Activated T-helper 9 cell treated with anti-CD3 and anti-CD28 coated beads, Interleukin-2, amount 50 U/mL, for 16 hours (primary cell): ENCODE results near the gene KTN1.

Source experiments
- DNase-seq: peaks from one replicate; pipeline ENCODE4 v3.0.0-alpha.2; 2020; ENCODE audit warnings: low read depth

Gene KTN1

DNA sequence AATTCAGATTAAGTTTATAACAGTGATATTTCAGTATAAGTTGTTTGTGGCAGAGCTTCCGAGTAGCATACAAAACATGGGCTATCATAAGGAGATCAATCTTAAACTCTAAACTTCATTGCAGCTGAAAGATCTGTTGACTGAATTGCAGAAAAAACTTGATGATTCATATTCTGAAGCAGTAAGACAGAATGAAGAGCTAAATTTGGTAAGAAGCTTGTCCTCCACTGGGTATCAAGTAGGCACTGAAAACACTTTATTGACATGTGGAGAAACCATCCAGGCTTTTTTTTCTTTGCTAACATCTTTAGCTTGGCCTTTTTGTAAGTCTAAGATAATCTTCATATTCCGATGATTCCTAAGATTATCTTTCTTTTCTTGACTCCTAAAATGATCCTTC lies 93.0 kb downstream of the KTN1 start:
- DNase-seq, result no peak

DNA sequence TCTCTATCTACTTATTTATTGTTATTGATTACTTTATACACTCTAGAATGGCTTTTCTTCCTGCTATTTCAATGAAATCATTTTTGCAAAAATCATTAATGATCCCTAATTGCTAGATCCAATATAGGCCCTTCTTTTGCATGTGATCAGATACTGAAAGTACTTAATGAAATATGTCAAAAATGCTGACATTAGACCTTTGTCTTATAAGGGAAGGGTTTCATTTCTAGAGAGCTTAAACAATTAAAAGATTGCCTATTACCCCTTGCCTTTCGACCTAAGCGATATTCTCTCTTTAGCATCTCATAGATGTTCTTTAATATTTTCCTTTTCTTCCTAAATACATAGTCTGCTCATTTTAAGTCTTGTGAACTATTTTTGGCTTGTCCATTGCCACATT lies 101.1 kb downstream of the KTN1 start:
- no peak for DNase-seq

DNA sequence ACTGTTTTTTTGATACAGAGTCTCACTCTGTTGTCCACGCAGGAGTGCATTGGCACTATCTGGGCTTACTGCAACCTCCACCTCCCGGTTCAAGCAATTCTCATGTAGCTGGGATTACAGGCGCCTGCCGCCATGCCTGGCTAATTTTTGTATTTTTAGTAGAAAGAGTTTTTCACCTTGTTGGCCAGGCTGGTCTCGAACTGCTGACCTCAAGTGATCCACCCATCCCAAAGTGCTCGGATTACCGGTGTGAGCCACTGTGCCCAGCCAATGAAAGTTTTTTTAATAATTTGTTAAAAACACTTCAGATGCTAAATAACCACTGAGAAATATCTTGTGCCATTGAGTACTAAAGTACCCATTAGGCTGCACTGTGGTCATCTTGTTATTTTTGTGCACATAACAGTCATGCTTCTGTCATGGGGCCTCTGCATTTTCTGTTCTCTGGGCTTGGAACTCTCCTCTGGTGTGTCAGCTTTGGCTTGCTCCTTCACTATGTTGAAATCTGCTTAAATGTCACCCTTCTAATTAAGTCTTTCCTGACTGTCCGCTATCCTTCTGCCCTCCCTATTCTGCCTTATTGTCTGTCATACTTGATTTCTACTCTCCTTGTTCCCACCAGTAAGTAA lies 105.1 kb downstream of the KTN1 start:
- DNase-seq, result no peak

DNA sequence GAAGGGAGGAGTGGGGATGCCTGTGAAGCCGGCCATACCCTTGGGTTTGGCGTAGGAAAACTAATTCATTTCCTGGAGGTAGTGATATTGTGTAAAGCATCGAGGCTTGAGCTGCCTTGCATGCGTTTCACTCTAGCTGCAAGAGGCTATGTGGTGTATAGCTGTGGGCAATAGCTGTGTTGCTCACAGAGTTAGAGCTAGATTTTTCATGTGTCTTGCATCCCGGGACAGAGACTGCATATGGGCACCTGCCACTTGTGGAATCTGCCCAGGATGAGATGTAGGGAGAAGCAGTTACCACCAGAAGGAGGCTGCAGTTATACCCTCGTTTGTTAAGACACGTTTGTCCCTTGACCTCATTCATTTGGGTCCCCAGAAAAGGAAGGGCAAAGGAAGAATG lies 106.7 kb downstream of the KTN1 start:
- no peak for DNase-seq

DNA sequence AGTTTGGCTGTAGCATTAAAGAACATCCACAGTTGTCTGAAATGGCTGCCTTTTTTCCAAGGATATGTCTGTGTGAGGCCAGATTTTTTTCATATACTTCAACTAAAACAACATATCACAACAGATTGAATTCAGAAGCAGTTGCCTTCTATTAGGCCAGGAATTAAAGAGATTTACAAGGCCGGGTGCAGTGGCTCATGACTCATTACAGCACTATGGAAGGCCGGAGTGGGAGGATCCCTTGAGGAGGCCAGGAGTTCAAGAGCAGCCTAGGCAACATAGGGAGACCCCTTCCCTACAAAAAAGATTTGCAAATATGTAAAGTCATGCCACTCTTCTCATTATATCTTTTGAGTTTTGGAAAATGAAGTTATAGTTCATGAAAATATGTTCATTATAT lies 108.6 kb downstream of the KTN1 start:
- DNase-seq, result no peak

DNA sequence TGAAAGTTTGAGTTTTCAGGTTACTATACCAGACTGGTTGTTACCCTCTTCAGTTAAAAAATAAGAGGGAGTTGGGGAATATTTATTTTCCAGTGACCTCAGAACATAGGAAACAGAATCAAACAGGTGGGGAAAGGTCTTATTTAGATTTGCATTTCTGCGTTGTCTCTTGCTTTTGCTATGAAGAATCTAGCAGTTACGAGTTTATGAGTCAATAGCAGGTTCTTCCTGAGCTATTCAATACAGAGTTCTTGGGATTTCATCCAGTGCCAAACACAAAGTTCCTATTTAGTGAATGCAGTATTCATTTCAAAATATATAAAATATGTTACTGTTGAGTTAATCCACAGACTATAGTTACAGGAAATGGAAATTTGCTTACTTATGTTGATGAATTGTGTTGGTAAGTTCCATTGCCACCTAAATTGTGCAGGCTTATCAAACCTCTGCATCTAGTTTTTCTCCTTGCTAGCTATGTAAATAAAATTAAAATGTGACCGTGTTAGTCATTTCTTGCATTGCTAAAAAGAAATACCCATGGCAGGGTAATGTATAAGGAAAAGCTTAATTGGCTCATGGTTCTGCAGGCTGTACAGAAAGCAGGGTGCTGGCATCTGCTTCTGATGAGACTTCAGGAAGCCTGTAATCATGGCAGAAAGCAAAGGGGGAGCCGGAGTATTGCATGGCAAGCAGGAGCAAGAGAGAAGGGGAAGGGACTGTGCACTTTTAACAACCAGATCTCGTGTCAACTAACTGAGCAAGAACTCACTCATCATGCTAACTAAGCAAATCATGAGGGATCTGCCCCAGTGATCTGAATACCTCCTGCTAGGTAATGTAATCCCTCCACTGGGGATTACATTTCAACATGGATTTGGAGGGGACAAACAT lies 110.2 kb downstream of the KTN1 start:
- DNase-seq, result no peak

DNA sequence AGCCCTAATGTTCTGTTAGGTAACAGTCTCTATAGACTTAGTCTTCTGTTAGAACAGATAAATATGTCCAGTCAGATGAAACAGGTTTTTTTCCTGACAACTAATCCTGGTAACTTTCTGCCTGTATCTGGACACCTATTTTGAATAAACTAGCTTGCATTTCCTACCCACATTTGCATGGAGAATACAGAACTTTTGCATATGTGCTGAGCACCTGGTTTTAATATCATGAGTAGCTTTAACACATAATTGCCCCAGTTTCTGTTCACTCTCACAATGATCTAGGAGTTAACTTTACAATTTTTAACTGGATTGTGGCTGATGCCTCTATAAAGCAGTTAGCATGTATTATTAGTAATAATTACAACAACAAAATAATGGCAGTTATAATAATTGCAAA lies 111.7 kb downstream of the KTN1 start:
- no peak for DNase-seq

DNA sequence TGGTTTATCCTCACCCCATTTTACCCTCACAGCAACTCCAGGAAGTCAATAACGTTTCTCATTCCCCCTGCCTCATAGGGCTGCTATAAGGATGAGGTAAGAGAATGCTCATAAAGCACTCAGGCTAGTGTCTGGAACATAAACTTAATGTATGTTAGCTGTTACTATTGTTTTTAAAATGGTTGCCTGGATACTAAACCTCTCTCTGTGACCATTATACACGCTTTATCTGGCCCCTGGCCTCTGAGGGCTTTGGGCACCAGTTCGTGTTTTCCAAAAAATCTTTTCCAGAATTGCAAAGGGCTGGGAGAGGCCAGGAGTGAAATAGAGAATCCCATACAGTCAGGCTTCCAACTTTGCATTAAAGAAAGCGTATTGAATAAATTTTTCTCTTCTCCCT lies 113.9 kb downstream of the KTN1 start:
- no peak for DNase-seq

DNA sequence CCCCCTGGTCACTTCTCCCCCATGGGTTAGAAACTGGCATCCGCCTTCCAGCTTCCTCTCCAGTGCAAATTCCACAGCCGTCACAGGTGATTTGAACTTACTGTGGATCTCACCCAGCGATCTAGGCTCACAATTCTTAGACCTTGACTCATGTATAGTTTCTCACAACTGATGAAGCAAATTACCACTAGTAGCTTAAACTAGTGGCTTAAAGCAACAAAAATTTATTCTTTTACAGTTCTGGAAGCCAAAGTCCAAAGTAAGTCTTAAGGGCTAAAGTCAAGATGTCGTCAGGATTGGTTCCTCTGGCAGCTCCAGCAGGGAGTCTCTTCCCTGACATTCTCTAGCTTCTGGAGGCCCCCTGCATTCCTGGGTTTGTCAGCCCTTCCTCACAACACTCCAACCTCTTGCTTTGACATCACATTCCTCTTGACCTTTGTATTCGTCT lies 117.4 kb downstream of the KTN1 start:
- no peak for DNase-seq

DNA sequence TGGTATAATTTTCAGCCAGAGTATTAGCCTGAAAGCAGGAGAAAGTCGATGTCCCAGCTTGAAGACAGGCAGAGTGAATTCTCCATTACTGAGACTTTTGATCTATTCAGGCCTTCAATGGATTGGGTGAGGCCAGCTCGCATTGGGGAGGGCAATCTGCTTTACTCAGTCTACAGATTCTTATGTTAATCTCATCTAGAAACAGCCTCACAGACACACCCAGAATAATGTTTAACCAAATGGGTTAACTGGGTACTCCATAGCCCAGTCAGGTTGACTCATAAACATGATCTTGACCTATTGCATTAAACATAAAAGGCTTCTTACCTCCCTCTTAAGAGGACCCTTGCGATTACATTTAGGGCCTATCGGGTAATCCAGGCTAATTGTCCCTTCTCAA lies 118.0 kb downstream of the KTN1 start:
- no peak for DNase-seq

DNA sequence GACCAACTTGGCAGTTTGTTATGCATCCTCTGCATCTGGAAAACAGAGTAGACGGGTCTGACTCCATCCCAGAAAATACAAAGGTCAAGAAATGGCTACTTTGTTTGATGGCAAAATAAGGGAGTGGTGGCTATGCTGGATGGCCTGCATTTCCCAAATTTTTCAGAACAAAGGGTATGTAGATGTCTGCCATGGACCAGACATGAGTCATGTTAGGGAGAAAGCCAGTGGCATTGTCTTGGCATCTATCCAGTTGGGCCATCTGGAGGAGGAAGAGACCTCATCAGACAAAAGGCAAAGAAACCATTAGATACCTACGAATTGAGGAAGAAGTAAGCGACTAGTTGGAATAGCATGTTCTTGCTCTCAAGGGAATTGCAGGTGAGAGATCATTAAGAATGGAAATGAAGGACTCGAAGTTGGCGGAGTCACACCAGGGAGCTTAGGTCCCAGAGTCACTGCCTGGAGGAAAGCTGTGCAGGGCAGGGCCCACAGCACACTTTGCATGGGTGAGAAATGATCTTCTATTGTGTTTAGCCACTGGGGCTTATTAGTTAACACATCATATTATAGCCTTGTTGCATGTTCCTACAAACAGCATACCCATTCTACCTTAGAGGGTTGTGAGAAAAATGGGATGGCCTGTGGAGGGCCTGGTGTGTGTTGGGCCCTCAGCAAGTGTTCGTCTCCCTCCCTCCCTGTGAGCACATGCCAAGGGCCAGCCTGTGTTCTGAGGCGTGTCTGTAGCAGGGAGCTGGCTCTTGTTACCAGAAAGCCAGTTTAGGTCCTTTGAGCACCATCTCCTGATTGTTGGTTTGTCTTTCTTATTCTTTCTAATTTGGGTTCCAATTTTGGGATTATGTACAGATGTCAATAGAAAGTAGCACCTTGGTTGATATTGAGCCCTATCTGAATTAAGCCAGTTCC lies 119.4 kb downstream of the KTN1 start:
- DNase-seq, result no peak

DNA sequence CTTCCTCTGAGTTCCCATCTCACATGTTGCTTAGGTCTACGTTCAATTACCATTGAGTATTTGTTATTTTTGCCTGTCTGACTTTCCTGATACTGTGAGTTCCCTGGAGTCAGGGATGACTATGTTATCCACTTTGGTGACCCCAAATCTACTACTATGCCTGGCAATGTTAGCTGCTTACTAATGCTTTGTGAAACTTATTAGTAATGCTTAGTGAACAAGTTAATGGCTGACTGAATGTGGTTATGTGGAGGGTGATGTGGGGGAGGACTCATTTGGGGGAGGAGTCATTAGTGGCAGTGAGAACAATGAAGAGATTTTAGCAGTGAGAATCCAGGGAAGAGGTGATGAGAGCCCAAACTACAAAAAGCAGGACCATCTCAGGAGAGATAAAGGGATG lies 121.6 kb downstream of the KTN1 start:
- DNase-seq, result no peak

DNA sequence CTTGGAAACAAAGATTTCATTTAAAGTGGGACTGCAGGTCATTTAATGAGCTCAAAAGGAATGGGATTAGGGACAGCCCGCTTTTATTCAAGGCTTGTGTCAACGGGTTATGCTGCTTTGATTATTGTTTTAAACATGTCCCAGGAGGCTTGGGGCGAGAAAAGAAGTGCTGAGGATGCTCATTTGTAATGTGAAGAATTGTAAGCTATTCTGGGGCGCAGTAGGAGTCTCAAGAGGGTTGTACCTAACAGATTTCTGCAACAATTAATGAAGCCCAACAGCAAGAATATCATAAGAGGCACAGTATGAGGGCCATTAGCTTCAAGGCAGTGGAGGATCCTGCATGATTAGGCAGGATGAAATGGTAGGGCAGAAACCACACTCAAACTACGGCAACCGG lies 122.5 kb downstream of the KTN1 start:
- DNase-seq, result no peak

DNA sequence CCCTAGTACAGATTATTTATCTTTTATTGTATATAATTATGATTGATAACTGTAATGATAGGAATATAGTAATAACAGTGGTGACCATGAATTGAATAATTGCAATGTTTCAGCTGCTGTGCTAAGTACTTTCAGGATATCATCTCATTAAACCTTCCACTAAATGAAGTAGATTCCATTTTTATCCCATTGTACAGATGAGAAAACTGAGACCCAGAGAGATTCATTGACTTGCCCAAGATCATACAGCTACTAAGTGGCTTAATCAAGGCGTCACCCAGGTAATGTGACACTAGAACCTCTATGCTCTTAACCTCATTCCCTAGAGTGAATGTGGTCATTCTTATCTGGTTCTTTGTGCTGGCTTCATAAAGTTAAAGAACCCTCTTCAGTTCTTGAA lies 124.6 kb downstream of the KTN1 start:
- no peak for DNase-seq

DNA sequence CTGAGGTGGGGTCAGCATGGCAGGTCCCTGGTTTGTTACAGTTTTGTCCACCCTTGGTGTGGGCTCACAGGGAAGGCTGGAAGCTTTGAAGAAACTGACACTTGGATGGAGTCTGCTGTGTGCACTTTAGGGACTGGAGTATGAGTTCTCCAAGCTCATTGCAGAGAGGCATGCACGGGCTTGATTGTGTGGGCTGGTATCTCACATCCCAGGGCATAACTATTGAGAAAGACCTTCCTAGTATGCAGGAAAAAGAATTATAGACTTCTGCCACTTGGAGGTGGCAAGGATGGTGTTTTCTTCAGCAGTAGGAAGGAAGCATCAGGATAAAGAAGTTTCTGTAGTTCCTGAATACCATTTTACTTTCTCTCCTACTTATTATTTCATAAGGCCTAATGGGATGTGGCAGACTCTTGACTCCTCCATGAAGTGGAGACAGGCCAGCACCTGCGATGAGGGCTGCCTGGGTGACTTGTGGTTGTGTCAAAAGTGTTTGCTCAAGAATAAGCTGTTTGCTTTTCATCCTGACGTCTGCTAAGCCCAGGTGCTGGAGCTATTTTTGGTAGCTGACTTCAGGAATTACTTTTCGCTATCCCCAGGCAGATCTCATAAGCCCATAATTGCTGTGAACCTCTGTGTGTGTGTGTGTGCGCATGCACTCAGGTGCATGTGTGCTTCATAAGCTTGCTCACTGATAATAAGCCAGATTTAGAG lies 125.8 kb downstream of the KTN1 start:
- no peak for DNase-seq

DNA sequence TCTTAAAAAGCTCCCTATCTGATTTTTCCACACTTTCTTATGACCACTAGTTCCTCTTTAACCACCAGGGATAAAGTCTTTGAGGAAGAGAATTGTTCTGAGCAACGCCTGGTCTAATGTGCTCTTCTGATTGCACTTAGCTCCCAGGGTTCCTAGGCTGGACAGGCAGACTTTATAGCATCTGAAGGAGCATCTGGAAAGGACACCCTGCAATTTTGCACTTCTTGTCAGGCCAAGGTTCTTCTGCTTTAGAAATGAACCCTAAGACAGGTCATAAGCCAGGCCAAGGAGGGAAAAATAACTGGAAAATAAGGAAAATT lies 126.3 kb downstream of the KTN1 start:
- DNase-seq, result no peak

DNA sequence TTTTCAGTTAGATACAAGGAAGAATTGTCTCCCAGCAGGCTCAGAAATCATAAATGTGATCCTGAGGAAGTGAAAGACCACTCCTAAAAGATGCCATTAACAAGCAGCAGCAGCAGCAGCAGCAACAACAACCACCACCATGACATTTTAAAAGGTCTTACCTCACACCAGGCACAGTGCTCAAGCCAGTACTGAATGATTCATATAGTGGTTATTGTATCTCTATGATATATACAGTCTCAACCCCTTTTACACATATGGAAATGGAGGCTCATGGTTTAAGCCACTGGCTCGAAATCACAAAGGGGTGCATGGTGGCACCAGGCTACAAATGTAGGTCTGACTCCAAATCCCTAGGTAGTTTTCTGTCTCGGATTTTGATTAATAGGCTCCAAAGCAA lies 126.9 kb downstream of the KTN1 start:
- no peak for DNase-seq

DNA sequence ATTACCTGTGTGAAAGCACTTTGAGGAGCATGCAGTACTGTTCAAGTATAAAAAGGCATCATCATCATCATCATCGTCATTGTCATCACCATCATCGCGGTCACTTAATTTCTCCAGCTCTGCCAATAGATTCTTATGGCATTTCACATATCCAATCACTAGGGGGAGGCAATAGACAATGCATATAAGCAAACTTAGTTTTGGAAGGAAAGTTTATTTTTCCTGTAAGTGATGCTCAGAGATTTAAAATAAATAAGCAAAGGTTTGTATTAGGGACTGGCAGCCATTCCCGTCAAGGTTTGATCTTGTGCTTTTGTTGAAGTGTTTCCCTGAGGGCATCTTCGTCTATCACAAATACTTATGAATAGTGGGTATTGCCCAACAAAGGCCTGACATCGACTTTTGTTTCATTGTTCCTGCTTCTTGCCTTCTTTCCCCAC lies 127.4 kb downstream of the KTN1 start:
- DNase-seq, result no peak

DNA sequence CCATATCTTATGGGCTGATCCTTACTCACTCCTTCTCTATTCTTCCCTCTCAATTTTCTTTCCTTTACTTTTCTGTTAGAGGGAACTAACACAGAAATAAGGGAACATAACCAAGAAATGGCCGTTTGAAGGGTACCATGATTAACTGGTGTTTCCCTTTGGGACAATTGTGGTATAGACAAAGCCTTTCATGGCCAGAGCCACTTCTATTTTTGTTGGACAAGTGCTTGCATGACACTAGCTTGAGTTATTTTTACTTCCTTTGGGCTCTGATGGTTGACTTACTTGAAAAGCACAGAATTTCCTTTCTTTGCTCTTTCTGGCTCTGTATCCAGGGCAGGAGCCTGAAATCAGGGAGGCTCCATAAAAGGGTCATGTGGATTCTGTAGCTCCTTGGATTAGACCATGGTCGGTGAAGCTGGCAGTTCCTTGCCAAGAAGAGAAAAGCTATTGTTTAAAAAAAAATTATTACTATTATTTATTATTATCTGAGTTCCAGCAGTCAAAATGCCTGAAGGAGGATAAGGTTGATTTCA lies 130.6 kb downstream of the KTN1 start:
- DNase-seq, result no peak

DNA sequence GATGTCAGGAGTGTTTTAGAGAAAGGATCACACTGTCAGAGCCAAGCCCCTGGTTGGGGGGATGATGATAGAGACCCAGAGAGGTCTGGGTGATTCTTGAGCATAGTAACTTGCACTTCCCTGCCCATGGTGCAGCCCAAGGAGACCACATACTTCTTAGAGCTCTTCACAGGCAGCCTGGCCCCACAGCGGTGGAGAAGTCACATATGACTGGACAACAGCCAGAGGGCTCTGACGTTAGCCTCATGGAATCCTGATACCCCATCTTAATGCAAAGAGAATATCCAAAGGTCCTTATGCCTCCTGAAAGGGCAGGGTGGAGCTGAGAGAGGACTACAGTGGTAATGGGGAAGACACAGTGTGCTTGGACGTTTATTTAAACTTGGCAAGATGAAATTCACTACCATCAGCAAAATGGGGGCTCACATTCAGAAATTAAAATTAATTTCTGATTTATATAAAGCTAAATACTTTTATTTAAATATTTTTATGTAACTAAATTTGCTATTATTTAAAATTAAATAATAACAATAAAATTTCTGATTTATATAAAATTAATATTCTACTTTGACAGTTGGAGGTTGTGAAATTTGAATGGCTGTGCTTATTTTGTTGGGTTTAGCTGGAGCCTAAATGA lies 131.3 kb downstream of the KTN1 start:
- DNase-seq, result no peak

DNA sequence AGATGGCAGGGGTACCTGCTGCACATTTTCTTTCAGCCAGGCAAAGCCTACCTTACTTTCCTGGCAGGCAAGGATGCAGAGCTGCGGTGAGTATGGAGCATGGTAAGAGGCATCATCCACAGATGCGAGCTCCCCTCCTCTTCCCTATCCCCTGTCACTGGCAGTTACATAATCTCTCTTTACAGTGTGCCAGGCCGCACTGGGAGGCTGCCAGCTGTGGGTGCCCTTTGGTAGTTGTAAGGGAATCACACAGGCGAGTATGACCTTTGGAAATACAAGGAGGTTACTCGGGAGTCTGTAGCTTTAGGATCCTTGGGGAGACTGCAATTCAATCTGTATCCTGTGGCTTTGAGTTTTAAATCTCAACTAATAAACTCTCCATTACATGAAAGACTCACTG lies 132.5 kb downstream of the KTN1 start:
- DNase-seq, result no peak
